Stimulated activated CD4-positive, alpha-beta T cell treated with anti-CD3 and anti-CD28 coated beads, Interleukin-15, amount 100 ng/mL, for 48 hours (primary cell): Measurements from ENCODE around the gene DFFA.
A peak's percentile ranks its signal among the peaks of the same experiment; 100 is the strongest.
"Not testable (repeated sequence)": the region's sequence is repeated elsewhere in the genome, so short reads cannot be mapped to it uniquely, and the experiment has no call there.

ENCODE experiments used
- DNase-seq, 2 donors: peaks; one replicate each; pipeline ENCODE4 v3.0.0-alpha.2; 2020; ENCODE audit warnings: low read depth in 2 of 2

The DFFA gene

GRCh38 chr1:10430216-10431069 is 41.9 kb downstream of the DFFA start, which contains the start of gene CENPS:
Gene CENPS, plus strand, starts transcription at chr1:10430433. Its CDS starts 85 bp downstream, at chr1:10430518.
- DNase-seq = peak; percentile 78 to 92

- DNase-seq = no peak
These were observed 42.5 kb downstream of the DFFA start for GRCh38 chr1:10429868-10430215.

GRCh38 chr1:10428984-10429383 is 43.3 kb downstream of the DFFA start:
- no peak for DNase-seq

GRCh38 chr1:10426535-10426848 is 45.8 kb downstream of the DFFA start:
- DNase-seq = not testable (repeated sequence)

- not testable (repeated sequence) for DNase-seq
These were observed 46.3 kb downstream of the DFFA start for GRCh38 chr1:10425826-10426534.

- DNase-seq = no peak
These were observed 47.7 kb downstream of the DFFA start for GRCh38 chr1:10424651-10425050.

GRCh38 chr1:10424034-10424433 is 48.3 kb downstream of the DFFA start:
- no peak for DNase-seq

GRCh38 chr1:10421637-10422036 is 50.7 kb downstream of the DFFA start:
- no peak for DNase-seq

GRCh38 chr1:10419351-10419750 is 53.0 kb downstream of the DFFA start:
- DNase-seq = no peak

GRCh38 chr1:10418741-10419140 is 53.6 kb downstream of the DFFA start:
- not testable (repeated sequence) for DNase-seq

- not testable (repeated sequence) for DNase-seq
These were observed 56.4 kb downstream of the DFFA start for GRCh38 chr1:10415967-10416366.

GRCh38 chr1:10415211-10415930 is 57.0 kb downstream of the DFFA start:
- DNase-seq = no peak

- DNase-seq = no peak
These were observed 65.1 kb downstream of the DFFA start for GRCh38 chr1:10407201-10407600.
